H1 (cell line): ENCODE measurements around the gene OR1M1. TPM values are rescaled to one million over a fixed set of nuclear protein-coding genes. Genes with fewer than 3 reads are reported as not detected.
A peak's percentile ranks its signal among the peaks of the same experiment; 100 is the strongest.

Experiments
- CREB1 ChIP-seq: IDR thresholded peaks from 2 replicates; pipeline ENCODE4 v1.6.1; 2012; ENCODE audit warnings: inconsistent platforms
- EGR1 ChIP-seq: IDR thresholded peaks from 2 replicates; pipeline ENCODE4 v1.6.1; 2011; ENCODE audit warnings: low read depth, low read length, borderline replicate concordance
- GTF2F1 ChIP-seq: IDR thresholded peaks from 2 replicates; pipeline ENCODE4 v1.6.1; 2012; ENCODE audit warnings: low read depth, low read length, improper control_type of control experiment, borderline replicate concordance
- KDM5A ChIP-seq: fragments of 200-600 bp; IDR thresholded peaks from 2 replicates; pipeline ENCODE4 v1.7.1; 2012; ENCODE audit warnings: mild to moderate bottlenecking, low read length, inconsistent platforms, mixed read lengths
- RNF2 ChIP-seq: fragments of 200-900, 300-1000 bp; sonication (generic); IDR thresholded peaks from 2 replicates; pipeline ENCODE4 v1.7.1; 2016; ENCODE audit warnings: borderline replicate concordance, low read depth, mild to moderate bottlenecking, antibody characterized with exemption, low read length; ENCODE audit not compliant: poor library complexity, severe bottlenecking; ENCODE audit errors: missing control alignments
- SIRT6 ChIP-seq: IDR thresholded peaks from one replicate; pipeline ENCODE4 v1.7.1; 2012; ENCODE audit warnings: low read length, inconsistent platforms
- SUZ12 ChIP-seq: fragments of 200-600 bp; sonication (generic); IDR thresholded peaks from 2 replicates; pipeline ENCODE4 v1.6.1; 2012; ENCODE audit warnings: mild to moderate bottlenecking, inconsistent platforms, low read length, moderate library complexity, mixed read lengths
- TAF1 ChIP-seq: IDR thresholded peaks from 2 replicates; pipeline ENCODE4 v1.6.1; 2011; ENCODE audit warnings: mild to moderate bottlenecking, low read depth, low read length
- TAF7 ChIP-seq: optimal IDR thresholded peaks from 2 replicates; pipeline ENCODE3; 2011; ENCODE audit warnings: low read depth, mild to moderate bottlenecking, inconsistent platforms, low read length, moderate library complexity, borderline replicate concordance
- ZNF274 ChIP-seq: IDR thresholded peaks from 2 replicates; pipeline ENCODE4 v1.7.0; 2012; ENCODE audit warnings: low read length, borderline replicate concordance; ENCODE audit errors: extremely low read depth
- polyA plus RNA-seq, 7 experiments: library from polyadenylated mRNA; depleted of rRNA in 3 of 7; stranded (reverse) in 5 of 7; unstranded in 2 of 7; fragments of >200 nt in 5 of 7; fragments of 200-250 nt in 2 of 7; gene quantifications; 1 replicate in 5 of 7; 2 replicates in 1 of 7; 4 replicates in 1 of 7; pipeline versions ENCODE4 v1.2.1 to v1.2.3, GENCODE V29; 2011 to 2013; ENCODE audit warnings: missing spikeins in 2 of 7, mixed read lengths in 2 of 7
- total RNA-seq: library from RNA; stranded (reverse); fragmentation: NEBNext Ultra II Directional; extraction: Animal tissue kit (Norgen Biotek cat#: 25700); gene quantifications from 2 replicates; pipeline ENCODE4 v1.2.1, GENCODE V29; 2021
- TF ChIP-seq, protein P1 (sequence below): fragments of 300-600 bp; sonication (generic); IDR thresholded peaks from 2 replicates; pipeline ENCODE4 v1.7.1; 2012; ENCODE audit warnings: low read length, moderate library complexity, mild to moderate bottlenecking, inconsistent platforms; ENCODE audit not compliant: insufficient replicate concordance

Gene OR1M1
- total and polyA plus RNA-seq, 2 of the 8 experiments (the other 6 are each of a cell fraction or from before 2014, with no cell fraction given), result 0.12 TPM; not detected in 1

DNA sequence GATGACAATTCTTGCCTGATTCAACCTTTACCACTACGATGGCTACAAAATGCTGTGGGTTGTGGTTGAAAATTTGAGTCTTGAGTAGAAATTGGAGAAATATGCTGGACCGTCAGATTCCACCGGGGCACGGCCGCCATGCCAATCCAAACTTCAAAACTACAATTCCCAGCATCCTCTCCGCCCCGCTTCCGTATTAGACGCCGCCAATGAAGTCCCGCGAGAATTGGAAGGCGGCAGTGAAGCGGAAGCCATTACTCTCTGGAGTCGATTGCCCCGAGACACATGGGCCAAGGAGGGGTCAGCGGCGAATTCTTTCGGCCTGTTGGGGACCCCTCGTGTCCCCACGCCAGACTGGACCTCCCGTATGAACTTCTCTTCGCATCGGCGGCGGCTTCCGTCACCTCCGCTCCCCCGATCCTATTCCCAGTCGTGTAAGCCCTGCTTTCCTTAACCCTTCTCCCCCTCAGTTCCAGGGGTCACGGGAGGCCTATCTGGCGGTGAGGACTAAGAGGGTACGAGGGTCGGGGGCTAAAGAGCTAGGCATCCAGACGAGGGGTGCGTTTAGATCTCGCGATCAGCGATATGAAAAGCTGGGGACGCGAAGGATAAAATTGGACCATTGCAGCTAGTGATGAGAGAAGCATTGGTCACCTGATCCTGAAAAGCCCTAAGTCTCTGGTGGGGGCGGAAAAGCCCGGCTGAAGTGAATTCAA, 53.5 kb downstream of the OR1M1 start, which contains the start of gene ZNF317 (continued):
- TF ChIP-seq, protein P1, sequence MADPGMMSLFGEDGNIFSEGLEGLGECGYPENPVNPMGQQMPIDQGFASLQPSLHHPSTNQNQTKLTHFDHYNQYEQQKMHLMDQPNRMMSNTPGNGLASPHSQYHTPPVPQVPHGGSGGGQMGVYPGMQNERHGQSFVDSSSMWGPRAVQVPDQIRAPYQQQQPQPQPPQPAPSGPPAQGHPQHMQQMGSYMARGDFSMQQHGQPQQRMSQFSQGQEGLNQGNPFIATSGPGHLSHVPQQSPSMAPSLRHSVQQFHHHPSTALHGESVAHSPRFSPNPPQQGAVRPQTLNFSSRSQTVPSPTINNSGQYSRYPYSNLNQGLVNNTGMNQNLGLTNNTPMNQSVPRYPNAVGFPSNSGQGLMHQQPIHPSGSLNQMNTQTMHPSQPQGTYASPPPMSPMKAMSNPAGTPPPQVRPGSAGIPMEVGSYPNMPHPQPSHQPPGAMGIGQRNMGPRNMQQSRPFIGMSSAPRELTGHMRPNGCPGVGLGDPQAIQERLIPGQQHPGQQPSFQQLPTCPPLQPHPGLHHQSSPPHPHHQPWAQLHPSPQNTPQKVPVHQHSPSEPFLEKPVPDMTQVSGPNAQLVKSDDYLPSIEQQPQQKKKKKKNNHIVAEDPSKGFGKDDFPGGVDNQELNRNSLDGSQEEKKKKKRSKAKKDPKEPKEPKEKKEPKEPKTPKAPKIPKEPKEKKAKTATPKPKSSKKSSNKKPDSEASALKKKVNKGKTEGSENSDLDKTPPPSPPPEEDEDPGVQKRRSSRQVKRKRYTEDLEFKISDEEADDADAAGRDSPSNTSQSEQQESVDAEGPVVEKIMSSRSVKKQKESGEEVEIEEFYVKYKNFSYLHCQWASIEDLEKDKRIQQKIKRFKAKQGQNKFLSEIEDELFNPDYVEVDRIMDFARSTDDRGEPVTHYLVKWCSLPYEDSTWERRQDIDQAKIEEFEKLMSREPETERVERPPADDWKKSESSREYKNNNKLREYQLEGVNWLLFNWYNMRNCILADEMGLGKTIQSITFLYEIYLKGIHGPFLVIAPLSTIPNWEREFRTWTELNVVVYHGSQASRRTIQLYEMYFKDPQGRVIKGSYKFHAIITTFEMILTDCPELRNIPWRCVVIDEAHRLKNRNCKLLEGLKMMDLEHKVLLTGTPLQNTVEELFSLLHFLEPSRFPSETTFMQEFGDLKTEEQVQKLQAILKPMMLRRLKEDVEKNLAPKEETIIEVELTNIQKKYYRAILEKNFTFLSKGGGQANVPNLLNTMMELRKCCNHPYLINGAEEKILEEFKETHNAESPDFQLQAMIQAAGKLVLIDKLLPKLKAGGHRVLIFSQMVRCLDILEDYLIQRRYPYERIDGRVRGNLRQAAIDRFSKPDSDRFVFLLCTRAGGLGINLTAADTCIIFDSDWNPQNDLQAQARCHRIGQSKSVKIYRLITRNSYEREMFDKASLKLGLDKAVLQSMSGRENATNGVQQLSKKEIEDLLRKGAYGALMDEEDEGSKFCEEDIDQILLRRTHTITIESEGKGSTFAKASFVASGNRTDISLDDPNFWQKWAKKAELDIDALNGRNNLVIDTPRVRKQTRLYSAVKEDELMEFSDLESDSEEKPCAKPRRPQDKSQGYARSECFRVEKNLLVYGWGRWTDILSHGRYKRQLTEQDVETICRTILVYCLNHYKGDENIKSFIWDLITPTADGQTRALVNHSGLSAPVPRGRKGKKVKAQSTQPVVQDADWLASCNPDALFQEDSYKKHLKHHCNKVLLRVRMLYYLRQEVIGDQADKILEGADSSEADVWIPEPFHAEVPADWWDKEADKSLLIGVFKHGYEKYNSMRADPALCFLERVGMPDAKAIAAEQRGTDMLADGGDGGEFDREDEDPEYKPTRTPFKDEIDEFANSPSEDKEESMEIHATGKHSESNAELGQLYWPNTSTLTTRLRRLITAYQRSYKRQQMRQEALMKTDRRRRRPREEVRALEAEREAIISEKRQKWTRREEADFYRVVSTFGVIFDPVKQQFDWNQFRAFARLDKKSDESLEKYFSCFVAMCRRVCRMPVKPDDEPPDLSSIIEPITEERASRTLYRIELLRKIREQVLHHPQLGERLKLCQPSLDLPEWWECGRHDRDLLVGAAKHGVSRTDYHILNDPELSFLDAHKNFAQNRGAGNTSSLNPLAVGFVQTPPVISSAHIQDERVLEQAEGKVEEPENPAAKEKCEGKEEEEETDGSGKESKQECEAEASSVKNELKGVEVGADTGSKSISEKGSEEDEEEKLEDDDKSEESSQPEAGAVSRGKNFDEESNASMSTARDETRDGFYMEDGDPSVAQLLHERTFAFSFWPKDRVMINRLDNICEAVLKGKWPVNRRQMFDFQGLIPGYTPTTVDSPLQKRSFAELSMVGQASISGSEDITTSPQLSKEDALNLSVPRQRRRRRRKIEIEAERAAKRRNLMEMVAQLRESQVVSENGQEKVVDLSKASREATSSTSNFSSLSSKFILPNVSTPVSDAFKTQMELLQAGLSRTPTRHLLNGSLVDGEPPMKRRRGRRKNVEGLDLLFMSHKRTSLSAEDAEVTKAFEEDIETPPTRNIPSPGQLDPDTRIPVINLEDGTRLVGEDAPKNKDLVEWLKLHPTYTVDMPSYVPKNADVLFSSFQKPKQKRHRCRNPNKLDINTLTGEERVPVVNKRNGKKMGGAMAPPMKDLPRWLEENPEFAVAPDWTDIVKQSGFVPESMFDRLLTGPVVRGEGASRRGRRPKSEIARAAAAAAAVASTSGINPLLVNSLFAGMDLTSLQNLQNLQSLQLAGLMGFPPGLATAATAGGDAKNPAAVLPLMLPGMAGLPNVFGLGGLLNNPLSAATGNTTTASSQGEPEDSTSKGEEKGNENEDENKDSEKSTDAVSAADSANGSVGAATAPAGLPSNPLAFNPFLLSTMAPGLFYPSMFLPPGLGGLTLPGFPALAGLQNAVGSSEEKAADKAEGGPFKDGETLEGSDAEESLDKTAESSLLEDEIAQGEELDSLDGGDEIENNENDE, result no peak
- TF ChIP-seq CREB1 (peak; percentile 69), KDM5A (no peak), EGR1 (no peak), SUZ12 (no peak), TAF1 (peak; percentile 96), SIRT6 (no peak), GTF2F1 (no peak), ZNF274 (no peak), TAF7 (peak; percentile 65), RNF2 (no peak)
